ENCODE data around the gene PCARE. TPM values are rescaled to one million over a fixed set of nuclear protein-coding genes. Genes with fewer than 3 reads are reported as not detected.

PCARE gene
- total RNA-seq, 1 experiment from 2014 or later: 0.03 TPM

DNA sequence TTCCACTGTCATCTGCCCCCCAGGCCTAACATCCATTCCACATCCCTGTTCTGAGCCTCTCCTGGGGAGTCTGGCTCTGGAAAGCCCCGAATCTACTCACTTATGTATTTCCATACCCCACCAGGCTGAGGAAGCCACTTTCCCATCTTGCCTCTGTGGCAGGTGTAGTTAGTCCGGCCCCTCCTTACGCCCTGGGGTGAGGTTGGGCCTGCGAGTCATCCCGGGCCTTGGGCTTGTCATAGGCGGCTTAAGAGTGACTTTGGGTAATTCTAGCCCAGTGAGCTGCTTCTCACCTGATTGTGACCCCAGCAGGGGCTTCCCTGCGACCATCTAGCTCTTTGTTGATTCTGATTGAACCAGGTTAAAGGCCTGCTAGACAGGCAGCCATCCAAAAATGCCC lies 21.1 kb downstream of the PCARE start:
- in situ Hi-C loops (cut with HindIII; ENCODE audit: low pct_unique_long_range_greater_than_20kb, low sequenced_read_pairs): no loop called here
- no peak for DNase-seq (ENCODE audit: low read depth, low spot score)

DNA sequence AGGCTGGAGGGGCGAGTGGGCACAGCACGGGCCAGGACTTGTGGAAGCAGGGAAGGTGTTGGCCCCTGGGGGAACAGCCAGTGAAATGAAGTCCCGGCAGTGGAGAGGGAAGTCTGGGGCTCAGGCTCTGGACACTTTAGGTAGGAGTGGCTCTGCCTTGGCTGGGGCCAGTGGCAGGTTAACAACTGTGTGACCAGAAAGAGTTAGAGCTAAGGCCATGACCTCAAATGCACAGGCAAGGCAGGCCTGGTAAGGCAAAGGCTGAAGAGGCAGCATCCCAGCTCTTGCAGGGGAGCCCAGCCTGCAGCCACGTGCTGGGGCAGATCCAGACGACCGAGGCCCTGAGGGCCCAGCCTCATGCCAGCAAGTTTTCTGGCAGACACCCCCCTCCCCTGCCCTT lies 21.5 kb downstream of the PCARE start:
- no peak for DNase-seq (ENCODE audit: low read depth, low spot score)
- in situ Hi-C loops (cut with HindIII; ENCODE audit: low pct_unique_long_range_greater_than_20kb, low sequenced_read_pairs): no loop called here

DNA sequence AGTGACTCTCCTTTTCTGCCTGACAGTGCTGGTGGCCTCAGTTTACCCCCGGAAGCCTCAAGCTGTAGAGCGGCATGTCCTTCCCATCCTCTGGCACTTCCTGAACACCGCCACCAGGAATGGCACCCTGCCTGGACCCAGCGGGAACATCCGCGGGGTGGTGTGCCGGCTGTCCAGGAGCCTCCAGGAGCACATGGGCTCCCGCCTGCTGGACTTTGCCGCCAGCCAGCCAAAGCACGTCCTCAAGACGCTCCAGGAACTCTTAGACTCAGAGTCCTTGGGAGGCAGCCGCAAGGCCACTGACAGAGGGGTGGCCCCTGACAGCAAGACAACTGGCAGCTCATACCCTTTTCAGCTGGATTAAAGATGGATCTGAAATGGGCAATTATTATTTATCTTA lies 22.6 kb downstream of the PCARE start:
- no peak for DNase-seq (ENCODE audit: low read depth, low spot score)
- in situ Hi-C loops (cut with HindIII; ENCODE audit: low pct_unique_long_range_greater_than_20kb, low sequenced_read_pairs): no loop called here

DNA sequence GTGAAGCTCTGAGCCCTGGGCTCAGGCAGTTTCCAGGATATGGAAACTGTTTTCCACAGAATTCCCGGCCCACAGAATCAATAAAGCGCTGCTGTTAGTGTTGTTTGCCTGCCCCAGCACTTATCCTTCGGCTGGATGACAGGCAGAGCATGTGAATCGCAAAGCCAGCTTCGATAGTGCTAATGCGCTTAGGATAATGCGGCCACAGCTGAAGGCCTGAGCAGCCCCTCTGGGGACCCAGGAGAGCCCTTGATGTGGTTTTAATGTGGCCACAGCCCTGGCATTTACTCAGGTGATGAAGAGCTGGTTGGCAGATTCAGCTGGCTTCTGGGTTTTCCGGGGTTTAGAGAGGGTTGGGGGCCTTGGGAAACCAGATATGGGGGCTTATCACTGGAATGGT lies 23.7 kb downstream of the PCARE start:
- in situ Hi-C loops (cut with HindIII; ENCODE audit: low pct_unique_long_range_greater_than_20kb, low sequenced_read_pairs): no loop called here
- DNase-seq (ENCODE audit: low read depth, low spot score): no peak

DNA sequence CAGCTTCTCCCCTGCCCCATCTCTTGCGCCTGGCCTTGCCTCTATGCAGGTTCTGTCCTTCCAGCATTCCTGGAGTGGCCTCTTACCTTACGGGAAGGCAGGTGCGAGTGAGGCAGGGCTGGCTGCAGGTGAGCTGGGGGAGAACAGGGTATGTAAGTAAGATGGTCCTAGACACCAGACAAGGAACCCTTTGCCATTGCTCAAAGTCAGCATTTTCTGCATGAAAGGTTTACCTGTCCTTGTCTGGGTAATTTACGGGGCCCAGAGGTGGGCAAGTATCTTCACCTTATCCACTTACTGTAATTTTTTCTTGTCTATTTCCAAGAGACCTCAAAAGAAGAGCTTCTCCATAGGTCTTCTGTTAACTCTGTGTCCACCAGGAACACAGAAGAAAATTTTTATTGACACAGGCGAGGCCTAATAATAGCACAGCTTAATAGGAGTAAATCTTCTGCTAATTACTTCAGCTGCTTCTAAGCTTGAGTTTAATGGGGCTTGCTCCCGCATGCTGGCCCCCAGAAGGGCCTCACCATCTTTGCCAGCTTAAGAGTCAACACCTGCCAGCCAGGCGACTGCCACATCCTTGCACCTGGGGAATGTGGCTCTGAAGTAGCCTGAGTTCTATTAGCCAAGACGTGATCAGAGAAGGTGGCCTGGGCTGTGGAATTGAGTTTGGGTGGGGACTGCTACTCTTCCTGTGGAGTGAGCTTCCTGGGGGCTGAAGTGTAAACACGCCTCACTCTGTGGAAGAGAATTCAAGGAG lies 27.1 kb downstream of the PCARE start:
- in situ Hi-C loops (cut with HindIII; ENCODE audit: low pct_unique_long_range_greater_than_20kb, low sequenced_read_pairs): no loop called here
- DNase-seq (ENCODE audit: low read depth, low spot score): no peak

DNA sequence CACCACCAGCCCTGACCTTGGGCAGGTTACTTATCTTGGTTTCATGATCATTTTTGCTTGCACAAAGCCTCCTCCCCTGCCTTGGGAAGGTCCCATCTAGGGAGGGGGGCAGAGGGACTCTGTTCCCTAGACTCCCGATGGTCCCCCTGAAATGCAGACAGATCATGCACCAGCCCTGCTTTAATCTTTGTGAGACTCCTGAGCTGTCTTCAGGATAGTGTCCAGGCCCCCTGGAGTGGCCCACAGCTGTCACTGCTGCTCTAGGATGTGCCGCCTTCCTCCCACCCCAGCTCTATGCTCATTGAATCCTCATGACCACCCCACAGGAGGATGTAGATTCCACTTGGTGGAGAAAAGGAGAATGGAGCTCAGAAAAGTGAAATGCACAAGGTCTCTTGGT lies 28.0 kb downstream of the PCARE start:
- DNase-seq (ENCODE audit: low read depth, low spot score): no peak
- in situ Hi-C loops (cut with HindIII; ENCODE audit: low pct_unique_long_range_greater_than_20kb, low sequenced_read_pairs): no loop called here

DNA sequence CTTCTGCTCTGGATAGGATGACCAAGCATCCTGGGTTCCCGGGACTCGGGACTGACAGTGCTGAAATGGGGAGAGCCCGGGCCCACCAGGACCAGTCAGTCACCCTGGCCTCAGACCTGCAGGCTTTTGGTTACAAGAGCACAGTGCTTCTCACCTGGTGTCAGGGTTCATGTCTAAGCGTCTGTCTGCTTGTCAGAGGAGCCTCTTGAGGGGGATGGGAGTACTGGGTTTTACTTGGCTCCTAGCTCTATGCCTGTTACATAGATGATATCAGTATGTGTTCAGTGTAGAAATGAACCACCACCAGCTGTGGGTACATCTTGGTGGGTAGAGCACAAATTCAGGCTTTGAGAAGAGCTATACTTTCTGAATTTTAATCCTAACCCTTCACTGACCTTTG lies 29.9 kb downstream of the PCARE start:
- DNase-seq (ENCODE audit: low read depth, low spot score): no peak
- in situ Hi-C loops (cut with HindIII; ENCODE audit: low pct_unique_long_range_greater_than_20kb, low sequenced_read_pairs): no loop called here

DNA sequence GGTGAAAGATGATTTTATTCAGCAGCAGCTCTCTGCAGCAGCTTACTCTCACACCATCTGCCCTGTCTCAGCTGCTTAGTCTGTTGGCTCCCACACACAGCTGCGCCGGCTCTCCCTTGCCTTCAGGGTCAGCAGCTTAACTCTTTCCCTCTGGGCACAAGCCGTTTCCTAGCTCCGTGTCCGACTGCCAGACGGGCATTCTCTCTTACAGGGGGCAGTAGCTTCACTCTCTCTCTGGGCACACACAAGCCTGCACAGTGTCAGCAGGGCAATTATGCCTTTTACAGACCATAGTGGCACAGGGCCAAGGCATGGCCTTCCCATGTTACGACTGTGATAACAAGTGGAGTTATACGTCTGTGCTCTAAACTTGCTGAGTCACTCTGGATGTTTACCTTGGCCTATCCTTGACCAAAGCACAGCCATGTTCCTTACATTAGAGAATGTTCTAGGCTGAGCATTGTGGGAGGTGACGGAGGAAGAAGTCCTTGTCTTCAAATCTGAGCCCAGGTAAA lies 31.7 kb downstream of the PCARE start:
- in situ Hi-C loops (cut with HindIII; ENCODE audit: low pct_unique_long_range_greater_than_20kb, low sequenced_read_pairs): no loop called here
- no peak for DNase-seq (ENCODE audit: low read depth, low spot score)

DNA sequence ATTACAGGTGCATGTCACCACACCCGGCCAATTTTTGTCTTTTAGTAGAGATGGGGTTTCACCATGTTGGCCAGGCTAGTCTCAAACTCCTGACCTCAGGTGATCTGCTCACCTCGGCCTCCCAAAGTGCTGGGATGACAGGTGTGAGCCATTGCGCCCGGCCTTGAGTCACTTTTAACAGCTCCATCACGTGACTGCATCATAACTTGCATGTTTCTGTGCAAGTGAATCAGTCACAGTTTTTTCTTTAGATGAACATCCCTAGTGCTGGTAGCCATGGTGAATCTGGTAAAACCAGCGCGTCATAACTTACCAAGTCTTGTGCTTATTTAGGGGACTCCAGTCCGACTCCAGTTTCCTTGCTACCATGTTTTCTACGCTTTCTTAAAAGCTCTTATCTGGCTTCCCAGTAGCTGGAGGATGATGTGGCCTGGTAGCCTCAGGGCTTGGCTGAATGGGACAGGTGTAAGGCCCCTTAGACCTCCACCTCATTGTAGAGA lies 33.1 kb downstream of the PCARE start:
- in situ Hi-C loops (cut with HindIII; ENCODE audit: low pct_unique_long_range_greater_than_20kb, low sequenced_read_pairs): no loop called here
- no peak for DNase-seq (ENCODE audit: low read depth, low spot score)

DNA sequence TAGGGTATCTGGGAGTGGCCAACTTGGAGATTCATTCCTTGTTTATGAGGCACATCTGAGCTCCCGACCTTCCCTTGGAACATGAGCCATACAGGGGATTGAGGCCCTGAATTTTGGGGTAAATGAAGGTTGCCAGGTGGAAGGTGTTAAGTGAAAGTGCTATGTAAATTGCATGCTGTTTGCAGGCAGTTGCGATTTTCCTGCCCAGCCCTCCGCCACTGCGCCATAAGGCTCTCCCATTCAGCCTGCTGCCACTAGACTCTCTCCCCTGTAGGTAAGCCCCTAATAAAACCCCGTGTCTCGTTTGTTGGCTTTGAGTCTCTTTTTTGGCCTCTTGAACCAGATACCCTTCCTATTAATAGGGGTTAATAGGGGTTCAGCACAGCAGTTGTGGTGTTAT lies 33.8 kb downstream of the PCARE start:
- DNase-seq (ENCODE audit: low read depth, low spot score): no peak
- in situ Hi-C loops (cut with HindIII; ENCODE audit: low pct_unique_long_range_greater_than_20kb, low sequenced_read_pairs): no loop called here

DNA sequence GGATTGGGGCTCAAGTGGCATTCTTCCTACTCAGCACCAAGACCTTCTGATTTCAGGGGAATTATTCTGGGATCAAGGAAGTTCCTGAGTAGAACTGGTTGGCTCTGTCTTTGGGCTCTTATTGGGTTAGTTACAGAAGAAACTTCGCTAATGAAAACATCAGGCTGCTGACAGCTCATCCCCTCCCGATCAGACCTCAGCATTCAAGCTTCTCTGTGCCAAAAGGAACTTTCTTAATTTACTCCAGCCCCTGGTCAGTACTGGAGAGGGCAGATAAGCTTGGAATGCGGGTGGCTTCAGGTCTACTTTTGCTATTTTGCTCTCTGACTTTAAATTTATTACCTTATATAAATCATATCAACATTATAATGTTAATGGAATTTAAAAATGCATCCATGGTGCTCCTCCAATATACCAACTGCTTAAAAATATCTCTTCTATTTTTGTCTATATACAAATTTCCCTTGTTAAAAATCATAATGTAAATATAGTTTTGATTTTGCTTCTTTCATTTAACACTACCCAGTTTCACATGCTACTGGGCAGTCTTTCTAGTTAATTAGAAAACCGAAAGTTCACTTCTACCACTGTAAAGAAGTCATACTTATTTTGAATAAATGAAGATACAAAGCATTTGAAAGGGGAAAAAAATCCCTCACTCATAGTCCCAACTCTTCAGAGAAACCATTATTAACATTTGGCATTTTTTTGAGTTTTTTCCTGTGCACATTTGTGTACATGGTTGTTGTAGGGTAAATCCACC lies 34.4 kb downstream of the PCARE start:
- DNase-seq (ENCODE audit: low read depth, low spot score): no peak
- in situ Hi-C loops (cut with HindIII; ENCODE audit: low pct_unique_long_range_greater_than_20kb, low sequenced_read_pairs): no loop called here

DNA sequence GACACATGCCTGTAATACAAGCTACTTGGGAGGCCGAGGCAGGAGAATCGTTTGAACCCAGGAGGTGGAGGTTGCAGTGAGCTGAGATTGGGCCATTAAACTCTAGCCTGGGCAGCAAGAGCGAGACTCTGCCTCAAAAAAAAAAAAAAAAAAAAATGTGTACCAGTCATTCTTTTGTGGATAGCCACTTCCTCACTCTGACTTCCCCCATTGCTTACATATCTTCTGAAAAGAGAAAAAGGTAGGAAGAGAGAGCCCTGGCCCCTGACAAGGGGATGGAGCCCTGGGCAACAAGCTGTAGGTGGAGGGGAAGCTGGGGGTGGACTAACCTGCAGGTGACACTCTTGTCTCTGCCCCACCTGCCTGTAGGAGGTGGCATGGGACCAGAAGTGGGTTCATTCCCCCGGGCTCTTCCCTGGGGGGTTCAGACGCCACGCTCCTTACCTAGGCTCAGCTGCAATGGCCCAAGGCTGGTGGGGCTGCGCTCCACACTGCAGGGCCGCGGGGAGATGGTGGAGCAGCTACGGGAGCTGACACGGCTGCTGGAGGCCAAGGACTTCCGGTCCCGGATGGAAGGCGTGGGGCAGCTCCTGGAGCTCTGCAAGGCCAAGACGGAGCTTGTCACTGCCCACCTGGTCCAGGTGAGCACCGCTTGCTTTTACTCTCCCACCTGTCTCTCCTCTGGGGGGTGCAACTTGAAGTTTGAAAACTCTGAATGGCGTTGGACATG lies 39.1 kb downstream of the PCARE start:
- DNase-seq (ENCODE audit: low read depth, low spot score): no peak
- in situ Hi-C loops (cut with HindIII; ENCODE audit: low pct_unique_long_range_greater_than_20kb, low sequenced_read_pairs): no loop called here

DNA sequence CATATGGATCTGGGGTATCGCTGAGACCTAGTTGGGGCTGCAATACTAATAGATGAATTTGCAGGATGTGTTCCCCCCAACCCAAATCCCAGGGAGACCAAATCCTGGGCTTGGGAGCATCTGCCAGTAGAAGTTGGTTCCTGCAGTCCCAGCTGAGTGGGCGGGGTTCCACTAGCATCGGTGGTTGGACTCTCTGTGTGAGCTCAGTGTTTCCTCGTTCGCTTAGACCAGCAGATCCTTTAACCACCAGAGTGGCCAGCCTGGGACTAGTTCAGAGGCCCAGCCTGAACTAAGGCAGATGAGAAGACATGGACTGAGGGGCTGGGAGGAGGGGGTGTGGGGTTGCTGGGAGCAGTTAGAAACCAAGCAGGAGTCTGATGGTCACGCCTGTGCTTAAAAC lies 40.7 kb downstream of the PCARE start:
- no peak for DNase-seq (ENCODE audit: low read depth, low spot score)
- in situ Hi-C loops (cut with HindIII; ENCODE audit: low pct_unique_long_range_greater_than_20kb, low sequenced_read_pairs): no loop called here

DNA sequence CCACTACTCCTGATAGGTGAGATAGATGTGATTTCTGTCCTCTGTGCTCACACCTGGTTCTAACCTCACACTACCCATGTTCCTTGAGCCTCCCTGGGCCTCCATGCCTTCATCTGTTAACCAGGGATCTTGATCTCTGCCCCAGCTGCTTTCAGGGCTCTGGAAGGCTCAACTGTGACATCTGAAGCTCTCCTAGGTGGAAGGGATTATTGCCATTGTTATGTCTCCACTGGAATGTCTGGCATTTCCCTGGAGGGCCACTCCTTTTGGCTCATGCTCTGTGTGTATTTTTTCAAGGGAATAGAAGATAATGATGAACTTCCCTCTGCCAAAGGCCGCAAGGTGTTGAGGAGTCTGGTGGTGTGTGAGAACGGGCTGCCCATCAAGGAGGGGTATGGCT lies 41.2 kb downstream of the PCARE start:
- in situ Hi-C loops (cut with HindIII; ENCODE audit: low pct_unique_long_range_greater_than_20kb, low sequenced_read_pairs): no loop called here

DNA sequence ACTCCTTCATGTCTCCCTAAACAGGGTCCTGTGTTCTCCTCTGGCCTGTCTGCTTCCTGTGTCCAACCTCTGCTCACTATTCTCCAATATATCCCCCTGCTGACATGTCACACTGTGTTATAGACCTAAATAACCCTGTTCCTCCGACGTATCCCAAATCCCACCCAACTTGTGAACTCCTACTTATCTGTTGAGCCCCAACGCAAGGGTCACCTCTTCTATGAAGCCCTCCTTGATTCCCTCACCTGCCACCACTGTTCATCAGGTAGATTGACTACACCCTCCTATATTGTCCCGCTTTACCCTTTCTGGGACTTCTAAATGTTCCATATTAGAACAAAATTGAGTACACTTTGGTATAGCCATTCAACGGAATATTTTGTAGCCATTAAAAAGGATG lies 42.1 kb downstream of the PCARE start:
- in situ Hi-C loops (cut with HindIII; ENCODE audit: low pct_unique_long_range_greater_than_20kb, low sequenced_read_pairs): no loop called here
- DNase-seq (ENCODE audit: low read depth, low spot score): no peak

More for the DNA sequence above, 41.2 kb downstream of the PCARE start:
- no peak for DNase-seq (ENCODE audit: low read depth, low spot score)

DNA sequence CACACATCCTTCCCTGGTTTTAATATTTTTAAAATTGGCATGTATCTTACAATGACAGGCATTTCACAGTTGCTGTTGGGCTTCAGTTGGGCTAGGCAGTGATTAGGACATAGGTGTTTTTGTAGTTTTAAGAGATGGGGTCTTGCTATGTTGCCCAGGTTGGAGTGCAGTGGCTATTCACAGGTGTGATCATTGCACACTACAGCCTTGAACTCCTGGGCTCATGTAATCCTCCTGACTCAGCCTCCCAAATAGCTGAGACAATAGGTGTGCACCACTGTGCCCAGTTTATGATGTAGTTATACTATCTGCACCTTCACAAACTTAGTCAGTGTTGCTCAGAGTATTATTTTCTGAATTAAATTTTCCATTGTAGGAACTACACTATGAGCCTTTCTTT lies 43.3 kb downstream of the PCARE start:
- no peak for DNase-seq (ENCODE audit: low read depth, low spot score)
- in situ Hi-C loops (cut with HindIII; ENCODE audit: low pct_unique_long_range_greater_than_20kb, low sequenced_read_pairs): no loop called here

DNA sequence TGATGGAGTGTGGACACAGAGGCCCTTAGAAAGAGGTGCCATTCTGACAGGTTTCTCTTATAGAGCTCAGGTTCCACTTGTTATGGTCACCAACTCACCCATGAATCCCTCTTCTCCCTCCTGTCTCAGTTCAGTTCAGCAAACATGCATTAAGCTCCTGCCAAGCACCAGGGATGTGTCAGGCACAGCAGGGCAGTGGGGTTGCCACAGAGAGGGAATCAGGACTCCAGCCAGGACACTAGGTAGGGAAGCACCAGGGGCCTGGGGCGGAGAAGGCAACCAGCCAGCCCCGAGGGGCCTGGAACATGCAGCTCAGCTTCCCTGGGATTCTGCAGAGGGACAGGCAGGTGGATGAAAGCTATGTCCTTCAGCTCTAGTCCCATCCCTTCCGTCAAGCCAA lies 48.6 kb downstream of the PCARE start:
- in situ Hi-C loops (cut with HindIII; ENCODE audit: low pct_unique_long_range_greater_than_20kb, low sequenced_read_pairs): no loop called here
- DNase-seq (ENCODE audit: low read depth, low spot score): no peak

DNA sequence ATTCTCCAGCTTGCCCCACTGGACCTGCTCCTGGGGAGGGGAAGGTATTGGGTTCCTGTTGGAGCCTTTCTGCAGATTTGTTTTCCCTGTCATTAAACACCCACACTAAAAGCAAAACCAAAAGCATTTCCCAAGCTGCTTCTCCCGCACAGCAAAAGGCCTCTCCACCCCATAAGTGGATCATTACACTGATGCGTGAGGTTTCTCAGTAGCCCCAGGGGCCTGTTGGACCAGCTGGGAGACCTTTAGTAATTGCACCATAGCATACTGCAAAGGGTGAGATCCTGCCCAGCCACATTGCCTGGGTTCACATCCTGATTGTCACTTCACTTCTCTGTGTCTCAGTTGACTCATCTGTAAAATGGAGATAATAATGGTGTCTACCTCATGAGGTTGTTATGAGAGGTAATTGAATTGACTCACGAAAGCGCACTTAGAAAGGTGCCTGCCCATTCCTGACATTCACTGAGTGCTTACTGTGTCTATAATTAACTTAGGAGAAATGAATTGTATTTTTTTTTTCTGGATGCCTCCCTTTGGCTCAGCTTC lies 49.4 kb downstream of the PCARE start:
- no peak for DNase-seq (ENCODE audit: low read depth, low spot score)
- in situ Hi-C loops (cut with HindIII; ENCODE audit: low pct_unique_long_range_greater_than_20kb, low sequenced_read_pairs): no loop called here

Measured in SK-MEL-5 (cell line).